ENCODE data around the gene MATN3. TPM values are rescaled to one million over a fixed set of nuclear protein-coding genes. Genes with fewer than 3 reads are reported as not detected.
"Not testable (repeated sequence)": the region's sequence is repeated elsewhere in the genome, so short reads cannot be mapped to it uniquely, and the experiment has no call there.

The MATN3 gene
- polyA plus RNA-seq, 1 donor (not counting 4 experiments of a cell fraction or from before 2014, with no cell fraction given) = 1.4 TPM

DNA sequence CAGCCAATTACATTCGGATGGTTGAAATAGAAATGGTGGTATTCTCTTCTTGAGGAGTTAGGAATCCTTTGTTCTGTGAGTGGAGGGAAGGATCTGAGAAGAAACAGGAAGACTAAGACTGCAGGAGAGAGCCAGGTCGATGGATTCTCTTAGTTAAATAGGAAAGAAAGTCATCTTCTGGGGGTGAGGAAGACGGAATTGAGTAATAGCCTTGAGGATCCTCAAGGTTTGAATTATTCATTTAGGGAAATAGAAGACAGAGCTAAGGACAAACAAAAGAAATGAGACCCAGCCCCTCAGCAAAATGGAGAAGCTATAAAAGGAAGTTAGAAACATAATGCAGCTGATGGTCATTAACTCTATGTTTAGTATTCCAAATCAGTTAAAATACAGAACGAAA lies 37.2 kb upstream of the MATN3 start:
- Histone ChIP-seq H3K27me3 (ENCODE audit: control insufficient read depth, extremely low read depth, insufficient read depth, low read length) (no peaks in the 10 kb centered on the region), H3K4me1 (ENCODE audit: control insufficient read depth, extremely low read depth, insufficient read depth, low read length) (peaks cover 36% of the 10 kb centered on the region), H3K9me1 (ENCODE audit: control insufficient read depth, extremely low read depth, insufficient read depth, low read length) (no peaks in the 10 kb centered on the region), H2AFZ (ENCODE audit: control insufficient read depth, low read length) (no peak overlapping the region), H3K79me2 (ENCODE audit: control insufficient read depth, insufficient read depth, low read length) (peaks cover 62% of the 10 kb centered on the region), H3K4me2 (ENCODE audit: control insufficient read depth, extremely low read depth, insufficient read depth, low read depth, low read length) (peak overlapping the region; percentile 98), H3K9me3 (ENCODE audit: control insufficient read depth, low read depth, low read length) (no peaks in the 10 kb centered on the region), H3K4me3 (ENCODE audit: control insufficient read depth in 2 of 3, extremely low read depth in 1 of 3, insufficient read depth in 2 of 3, low read depth in 1 of 3, low read length in 3 of 3) (peak overlapping the region; percentile 91 to 99 (median 98)), H3K27ac (ENCODE audit: control insufficient read depth, insufficient read depth, low read length) (peak overlapping the region; percentile 98), H4K20me1 (ENCODE audit: control insufficient read depth, extremely low read depth, insufficient read depth, low read length) (peaks cover 3% of the 10 kb centered on the region), H3K9ac (ENCODE audit: control insufficient read depth, extremely low read depth, insufficient read depth, low read length) (peak overlapping the region; percentile 94), H3K36me3 (ENCODE audit: control insufficient read depth in 2 of 2, extremely low read depth in 1 of 2, insufficient read depth in 2 of 2, low read length in 2 of 2) (peaks cover 0 to 4% of the 10 kb centered on the region in 2 experiments)
- DNase-seq (ENCODE audit: low read depth, low spot score) (no peak), FAIRE-seq (no peak)
- TF ChIP-seq, protein P1, sequence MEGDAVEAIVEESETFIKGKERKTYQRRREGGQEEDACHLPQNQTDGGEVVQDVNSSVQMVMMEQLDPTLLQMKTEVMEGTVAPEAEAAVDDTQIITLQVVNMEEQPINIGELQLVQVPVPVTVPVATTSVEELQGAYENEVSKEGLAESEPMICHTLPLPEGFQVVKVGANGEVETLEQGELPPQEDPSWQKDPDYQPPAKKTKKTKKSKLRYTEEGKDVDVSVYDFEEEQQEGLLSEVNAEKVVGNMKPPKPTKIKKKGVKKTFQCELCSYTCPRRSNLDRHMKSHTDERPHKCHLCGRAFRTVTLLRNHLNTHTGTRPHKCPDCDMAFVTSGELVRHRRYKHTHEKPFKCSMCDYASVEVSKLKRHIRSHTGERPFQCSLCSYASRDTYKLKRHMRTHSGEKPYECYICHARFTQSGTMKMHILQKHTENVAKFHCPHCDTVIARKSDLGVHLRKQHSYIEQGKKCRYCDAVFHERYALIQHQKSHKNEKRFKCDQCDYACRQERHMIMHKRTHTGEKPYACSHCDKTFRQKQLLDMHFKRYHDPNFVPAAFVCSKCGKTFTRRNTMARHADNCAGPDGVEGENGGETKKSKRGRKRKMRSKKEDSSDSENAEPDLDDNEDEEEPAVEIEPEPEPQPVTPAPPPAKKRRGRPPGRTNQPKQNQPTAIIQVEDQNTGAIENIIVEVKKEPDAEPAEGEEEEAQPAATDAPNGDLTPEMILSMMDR (optimal IDR thresholded peaks at IDR 0.05 in 1 of 3, IDR thresholded peaks at IDR 0.05 in 1 of 3, conservative IDR thresholded peaks at IDR 0.05 in 1 of 3; ENCODE audit: extremely low read depth in 1 of 3, insufficient read depth in 2 of 3, low read length in 3 of 3) = no peak
- no peak for TF ChIP-seq EZH2 (IDR thresholded peaks at IDR 0.05; ENCODE audit: low read length)
- dilution Hi-C loops (cut with MboI; ENCODE audit: extremely low pct_ligation_motif_present, low sequenced_read_pairs) = no loop called here

DNA sequence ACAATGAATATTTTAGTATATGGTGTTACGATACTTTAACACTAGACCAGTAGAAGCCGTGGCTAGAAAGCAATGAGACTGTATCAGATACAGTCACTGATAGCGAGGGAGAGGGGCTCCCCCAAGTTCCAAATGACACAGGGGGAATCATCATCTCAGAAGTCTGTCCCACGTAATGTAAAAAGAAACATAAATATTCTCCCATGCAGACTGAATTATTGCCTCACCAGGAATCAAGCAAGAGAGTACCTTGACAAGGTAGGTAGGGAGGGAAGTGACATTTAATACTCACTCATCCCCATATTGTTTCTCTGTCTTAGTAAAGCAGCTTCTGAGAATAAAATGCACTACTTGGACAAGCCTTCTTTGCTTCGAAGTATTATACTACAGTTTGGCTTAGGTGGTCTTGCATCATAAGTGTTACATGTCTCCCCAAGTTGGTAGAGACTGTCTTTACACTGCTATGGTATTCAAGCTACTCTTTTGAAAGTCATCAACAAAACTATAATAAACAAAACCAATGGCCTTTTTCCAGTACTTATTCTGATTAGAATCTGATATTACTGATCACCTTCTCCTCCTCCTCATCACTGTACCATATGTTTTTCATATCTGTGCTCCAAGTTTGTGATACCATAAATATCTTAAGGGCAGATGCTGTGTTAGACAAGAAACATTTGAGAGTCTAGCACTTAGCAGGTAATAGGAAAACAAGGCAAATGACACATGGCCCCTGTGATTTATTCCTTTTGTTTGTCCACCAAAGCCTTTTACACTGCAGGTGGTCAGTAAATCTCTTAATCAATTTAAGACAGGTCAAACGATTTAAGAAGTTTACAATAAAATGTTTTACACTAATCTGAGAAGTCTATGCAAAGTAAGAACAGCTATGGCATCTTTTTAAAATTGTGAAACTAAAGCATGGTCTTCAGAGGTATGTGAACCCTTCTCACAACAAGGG lies 36.3 kb upstream of the MATN3 start:
- dilution Hi-C loops (cut with MboI; ENCODE audit: extremely low pct_ligation_motif_present, low sequenced_read_pairs) = no loop called here
- no peak for DNase-seq (ENCODE audit: low read depth, low spot score)
- Histone ChIP-seq H3K27ac (ENCODE audit: control insufficient read depth, insufficient read depth, low read length) (peak overlapping the region; percentile 98), H3K79me2 (ENCODE audit: control insufficient read depth, insufficient read depth, low read length) (peaks cover 70% of the 10 kb centered on the region), H3K4me1 (ENCODE audit: control insufficient read depth, extremely low read depth, insufficient read depth, low read length) (peaks cover 36% of the 10 kb centered on the region), H2AFZ (ENCODE audit: control insufficient read depth, low read length) (no peak overlapping the region), H3K9me1 (ENCODE audit: control insufficient read depth, extremely low read depth, insufficient read depth, low read length) (no peaks in the 10 kb centered on the region), H4K20me1 (ENCODE audit: control insufficient read depth, extremely low read depth, insufficient read depth, low read length) (peaks cover 3% of the 10 kb centered on the region), H3K4me3 (ENCODE audit: control insufficient read depth in 2 of 3, extremely low read depth in 1 of 3, insufficient read depth in 2 of 3, low read depth in 1 of 3, low read length in 3 of 3) (peak overlapping the region in 2 of 3 experiments; percentile 91 to 99), H3K9me3 (ENCODE audit: control insufficient read depth, low read depth, low read length) (no peaks in the 10 kb centered on the region), H3K9ac (ENCODE audit: control insufficient read depth, extremely low read depth, insufficient read depth, low read length) (peak overlapping the region; percentile 94), H3K36me3 (ENCODE audit: control insufficient read depth in 2 of 2, extremely low read depth in 1 of 2, insufficient read depth in 2 of 2, low read length in 2 of 2) (peaks cover 0 to 4% of the 10 kb centered on the region in 2 experiments), H3K27me3 (ENCODE audit: control insufficient read depth, extremely low read depth, insufficient read depth, low read length) (no peaks in the 10 kb centered on the region), H3K4me2 (ENCODE audit: control insufficient read depth, extremely low read depth, insufficient read depth, low read depth, low read length) (peak overlapping the region; percentile 98)
- TF ChIP-seq, protein P1 (optimal IDR thresholded peaks at IDR 0.05 in 1 of 3, IDR thresholded peaks at IDR 0.05 in 1 of 3, conservative IDR thresholded peaks at IDR 0.05 in 1 of 3; ENCODE audit: extremely low read depth in 1 of 3, insufficient read depth in 2 of 3, low read length in 3 of 3) = no peak
- TF ChIP-seq EZH2 (IDR thresholded peaks at IDR 0.05; ENCODE audit: low read length) = no peak
- no peak for FAIRE-seq

DNA sequence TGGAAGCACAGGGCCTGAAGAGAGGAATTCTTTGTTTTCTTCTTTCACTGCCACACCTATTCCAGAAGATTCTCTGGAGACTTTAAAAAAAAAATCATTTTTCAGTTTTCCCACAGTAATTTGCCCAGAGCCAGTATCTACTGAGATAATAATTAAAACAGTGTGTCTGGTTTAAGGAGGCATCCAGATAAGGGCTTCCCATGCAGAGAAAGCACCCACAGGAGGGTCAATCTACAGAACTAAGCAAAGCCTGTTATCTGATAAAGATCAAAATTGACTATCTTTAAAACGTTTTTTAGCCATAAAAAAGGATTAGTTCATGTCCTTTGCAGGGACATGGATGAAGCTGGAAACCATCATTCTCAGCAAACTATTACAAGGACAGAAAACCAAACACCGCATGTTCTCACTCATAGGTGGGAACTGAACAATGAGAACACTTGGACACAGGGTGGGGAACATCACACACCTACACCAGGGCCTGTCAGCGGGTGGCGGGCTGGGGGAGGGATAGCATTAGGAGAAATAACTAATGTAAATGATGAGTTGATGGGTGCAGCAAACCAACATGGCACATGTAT lies 33.3 kb upstream of the MATN3 start:
- DNase-seq (ENCODE audit: low read depth, low spot score); dilution Hi-C loops (cut with MboI; ENCODE audit: extremely low pct_ligation_motif_present, low sequenced_read_pairs); H3K27me3 ChIP-seq (ENCODE audit: control insufficient read depth, extremely low read depth, insufficient read depth, low read length); H3K36me3 ChIP-seq (ENCODE audit: control insufficient read depth in 2 of 2, extremely low read depth in 1 of 2, insufficient read depth in 2 of 2, low read length in 2 of 2); FAIRE-seq; H3K27ac ChIP-seq (ENCODE audit: control insufficient read depth, insufficient read depth, low read length); H2AFZ ChIP-seq (ENCODE audit: control insufficient read depth, low read length); H3K4me2 ChIP-seq (ENCODE audit: control insufficient read depth, extremely low read depth, insufficient read depth, low read depth, low read length); H3K9ac ChIP-seq (ENCODE audit: control insufficient read depth, extremely low read depth, insufficient read depth, low read length); H3K9me3 ChIP-seq (ENCODE audit: control insufficient read depth, low read depth, low read length); H4K20me1 ChIP-seq (ENCODE audit: control insufficient read depth, extremely low read depth, insufficient read depth, low read length); H3K9me1 ChIP-seq (ENCODE audit: control insufficient read depth, extremely low read depth, insufficient read depth, low read length); H3K4me3 ChIP-seq (ENCODE audit: control insufficient read depth in 2 of 3, extremely low read depth in 1 of 3, insufficient read depth in 2 of 3, low read depth in 1 of 3, low read length in 3 of 3): not testable (repeated sequence)
- Histone ChIP-seq H3K4me1 (ENCODE audit: control insufficient read depth, extremely low read depth, insufficient read depth, low read length) (peaks cover 33% of the 10 kb centered on the region), H3K79me2 (ENCODE audit: control insufficient read depth, insufficient read depth, low read length) (peaks cover 90% of the 10 kb centered on the region)

All from keratinocyte (primary cell).